ENCODE measurements around the gene IGF1R.

The IGF1R gene

GRCh38 chr15:98649472-98650416 lies 1.4 kb downstream of the IGF1R start:
- Histone ChIP-seq H3K27me3 (ENCODE audit: control insufficient read depth, insufficient read depth, low read length) (peaks cover 24% of the 10 kb centered on the region), H3K4me1 (ENCODE audit: control insufficient read depth, insufficient read depth, low read length) (peaks cover 31% of the 10 kb centered on the region), H3K9me3 (replicated peaks; ENCODE audit: low read length) (no peaks in the 10 kb centered on the region), H3K4me2 (ENCODE audit: low read length) (peak overlapping the region; percentile 97), H3K36me3 (ENCODE audit: insufficient read depth, low read length) (no peaks in the 10 kb centered on the region), H3K9ac (ENCODE audit: low read depth, low read length) (peak overlapping the region; percentile 94), H3K4me3 (ENCODE audit: low read length) (peak overlapping the region; percentile 94)

DNA sequence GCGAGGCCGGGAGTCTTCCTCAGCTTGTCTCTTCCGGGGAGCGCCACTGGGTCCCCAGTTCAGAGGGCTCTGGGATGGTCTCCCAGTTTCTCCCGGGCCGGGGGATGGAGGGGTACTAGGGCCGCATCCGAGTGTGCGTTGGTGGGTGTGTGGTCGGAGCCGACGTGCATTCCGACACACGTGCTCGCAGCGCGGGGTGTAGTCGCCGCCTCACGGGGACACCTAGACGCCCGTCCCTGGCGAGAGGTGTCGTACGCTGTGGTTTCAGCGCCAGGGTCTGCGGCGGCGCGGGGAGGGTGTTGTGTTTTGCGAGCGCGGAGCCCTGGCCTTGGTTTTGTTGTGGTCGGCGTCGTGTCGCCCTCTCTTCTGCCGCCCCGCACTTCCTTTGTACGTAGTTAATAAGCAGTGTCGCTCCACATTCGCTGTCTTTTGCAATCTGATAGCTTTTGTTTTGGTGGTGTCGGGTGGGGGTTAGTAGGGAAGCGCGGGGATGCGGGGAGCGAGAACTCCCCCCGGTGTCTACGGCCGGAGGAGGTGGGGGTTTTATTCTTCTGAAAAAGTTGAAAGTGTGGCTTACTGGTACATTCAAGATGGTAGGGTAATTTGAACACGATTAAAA lies 2.2 kb downstream of the IGF1R start:
- Histone ChIP-seq H3K4me2 (ENCODE audit: low read length) (peak overlapping the region; percentile 97), H3K9ac (ENCODE audit: low read depth, low read length) (peak overlapping the region; percentile 94), H3K27me3 (ENCODE audit: control insufficient read depth, insufficient read depth, low read length) (peaks cover 16% of the 10 kb centered on the region), H3K36me3 (ENCODE audit: insufficient read depth, low read length) (no peaks in the 10 kb centered on the region), H3K9me3 (replicated peaks; ENCODE audit: low read length) (no peaks in the 10 kb centered on the region), H3K4me1 (ENCODE audit: control insufficient read depth, insufficient read depth, low read length) (peaks cover 31% of the 10 kb centered on the region), H3K4me3 (ENCODE audit: low read length) (peak overlapping the region; percentile 94)

GRCh38 chr15:98651036-98651481 lies 2.7 kb downstream of the IGF1R start:
- Histone ChIP-seq H3K4me3 (ENCODE audit: low read length) (peak overlapping the region; percentile 94), H3K36me3 (ENCODE audit: insufficient read depth, low read length) (no peaks in the 10 kb centered on the region), H3K27me3 (ENCODE audit: control insufficient read depth, insufficient read depth, low read length) (peaks cover 11% of the 10 kb centered on the region), H3K4me2 (ENCODE audit: low read length) (peak overlapping the region; percentile 97), H3K4me1 (ENCODE audit: control insufficient read depth, insufficient read depth, low read length) (peaks cover 31% of the 10 kb centered on the region), H3K9ac (ENCODE audit: low read depth, low read length) (peak overlapping the region; percentile 94), H3K9me3 (replicated peaks; ENCODE audit: low read length) (no peaks in the 10 kb centered on the region)

DNA sequence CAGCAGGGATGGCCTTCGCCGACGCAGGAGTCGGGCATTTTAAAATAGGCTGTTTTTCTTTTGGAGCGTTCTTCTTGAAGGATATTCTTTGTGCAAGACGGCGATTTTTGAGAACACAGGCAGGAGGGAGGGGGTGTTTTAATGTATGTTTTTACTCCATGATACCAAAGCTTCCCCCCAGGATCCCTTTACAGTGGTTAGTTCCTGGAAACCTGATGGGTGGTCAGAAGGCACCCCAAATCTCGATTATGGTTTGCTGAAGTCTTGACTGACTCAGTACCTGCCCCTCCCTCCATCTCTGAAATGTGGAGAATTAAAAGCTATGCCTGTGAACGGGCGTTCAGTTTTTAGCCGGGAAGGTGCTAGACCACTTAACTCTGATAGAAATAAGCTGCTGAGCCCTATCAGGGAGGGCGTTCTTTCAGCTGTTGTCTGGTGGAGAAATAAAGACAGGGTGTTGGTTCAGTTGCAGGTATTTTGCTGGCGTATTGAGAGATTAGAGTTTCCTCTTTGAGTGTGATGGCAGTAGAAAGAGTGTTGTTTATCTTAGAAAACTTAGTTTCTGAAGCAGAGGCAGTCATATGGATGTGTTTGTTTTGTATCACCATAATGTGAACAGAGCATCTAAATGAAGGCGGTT lies 3.4 kb downstream of the IGF1R start:
- Histone ChIP-seq H3K4me3 (ENCODE audit: low read length) (peak overlapping the region; percentile 94), H3K4me2 (ENCODE audit: low read length) (peak overlapping the region; percentile 97), H3K4me1 (ENCODE audit: control insufficient read depth, insufficient read depth, low read length) (peaks cover 31% of the 10 kb centered on the region), H3K27me3 (ENCODE audit: control insufficient read depth, insufficient read depth, low read length) (peaks cover 5% of the 10 kb centered on the region), H3K36me3 (ENCODE audit: insufficient read depth, low read length) (no peaks in the 10 kb centered on the region), H3K9me3 (replicated peaks; ENCODE audit: low read length) (no peaks in the 10 kb centered on the region), H3K9ac (ENCODE audit: low read depth, low read length) (peak overlapping the region; percentile 94)

- Histone ChIP-seq H3K27me3 (ENCODE audit: control insufficient read depth, insufficient read depth, low read length) (no peaks in the 10 kb centered on the region), H3K9ac (ENCODE audit: low read depth, low read length) (no peak overlapping the region), H3K4me3 (ENCODE audit: low read length) (no peak overlapping the region), H3K36me3 (ENCODE audit: insufficient read depth, low read length) (no peaks in the 10 kb centered on the region), H3K9me3 (replicated peaks; ENCODE audit: low read length) (no peaks in the 10 kb centered on the region), H3K4me1 (ENCODE audit: control insufficient read depth, insufficient read depth, low read length) (peaks cover 36% of the 10 kb centered on the region), H3K4me2 (ENCODE audit: low read length) (peak overlapping the region; percentile 33)
Measured at GRCh38 chr15:98653686-98654085, 5.3 kb downstream of the IGF1R start.

DNA sequence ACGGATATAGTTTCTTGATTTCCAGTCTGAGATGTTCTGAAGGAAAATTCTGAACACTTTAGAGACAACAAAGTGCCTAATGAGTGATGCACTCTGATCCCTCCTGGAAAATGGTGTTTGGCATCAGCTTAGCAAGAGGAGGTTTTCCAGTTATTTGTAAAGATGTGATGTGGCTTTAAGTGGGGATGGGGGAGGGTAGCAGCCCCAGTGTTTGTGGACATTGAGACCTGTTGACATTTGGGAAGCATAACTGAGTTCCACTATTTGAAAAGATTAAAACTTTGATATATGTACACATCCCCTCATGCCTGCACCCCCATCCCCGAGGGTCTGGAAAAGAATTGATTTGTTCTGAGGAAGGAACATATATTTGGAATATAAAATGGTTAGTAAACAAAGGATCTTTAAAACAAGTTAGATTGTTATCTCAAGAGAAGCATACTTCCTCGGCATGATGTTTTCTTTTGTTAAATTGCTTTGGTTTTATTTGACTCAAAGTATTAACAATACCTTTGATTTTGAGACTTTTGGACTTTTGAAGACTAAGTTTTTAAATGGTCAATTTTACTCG lies 6.5 kb downstream of the IGF1R start:
- peaks cover 36% of the 10 kb centered on the region for H3K4me1 ChIP-seq (ENCODE audit: control insufficient read depth, insufficient read depth, low read length)
- no peaks in the 10 kb centered on the region for H3K27me3 ChIP-seq (ENCODE audit: control insufficient read depth, insufficient read depth, low read length)
- no peaks in the 10 kb centered on the region for H3K9me3 ChIP-seq (replicated peaks; ENCODE audit: low read length)
- no peaks in the 10 kb centered on the region for H3K36me3 ChIP-seq (ENCODE audit: insufficient read depth, low read length)
- no peak overlapping the region for H3K9ac ChIP-seq (ENCODE audit: low read depth, low read length)
- no peak overlapping the region for H3K4me3 ChIP-seq (ENCODE audit: low read length)
- H3K4me2 ChIP-seq (ENCODE audit: low read length) = no peak overlapping the region

- Histone ChIP-seq H3K36me3 (ENCODE audit: insufficient read depth, low read length) (peaks cover under 1% of the 10 kb centered on the region), H3K4me1 (ENCODE audit: control insufficient read depth, insufficient read depth, low read length) (peaks cover 36% of the 10 kb centered on the region), H3K27me3 (ENCODE audit: control insufficient read depth, insufficient read depth, low read length) (no peaks in the 10 kb centered on the region), H3K4me3 (ENCODE audit: low read length) (no peak overlapping the region), H3K9me3 (replicated peaks; ENCODE audit: low read length) (no peaks in the 10 kb centered on the region), H3K9ac (ENCODE audit: low read depth, low read length) (no peak overlapping the region), H3K4me2 (ENCODE audit: low read length) (no peak overlapping the region)
Measured at GRCh38 chr15:98655732-98656131, 7.4 kb downstream of the IGF1R start.

DNA sequence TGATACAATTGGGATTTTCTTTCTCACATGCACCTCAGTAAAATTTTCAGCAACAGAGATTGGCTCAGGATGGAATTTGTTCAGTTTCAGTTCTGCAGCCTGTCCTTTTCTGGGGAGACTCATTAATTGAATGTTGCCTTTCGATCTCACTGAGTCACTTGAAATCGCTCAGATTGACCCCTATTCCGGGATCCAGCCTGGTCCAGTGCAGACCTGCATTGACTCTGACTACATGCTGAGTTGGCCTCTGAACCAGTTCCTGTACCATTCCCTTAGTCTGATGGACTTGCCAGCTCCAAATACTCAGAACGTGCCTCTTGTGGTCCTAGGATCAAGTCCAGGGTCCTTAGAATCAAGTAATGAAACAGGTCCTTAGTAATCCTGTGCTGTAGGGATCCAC lies 9.4 kb downstream of the IGF1R start:
- Histone ChIP-seq H3K4me3 (ENCODE audit: low read length) (no peak overlapping the region), H3K9ac (ENCODE audit: low read depth, low read length) (no peak overlapping the region), H3K4me1 (ENCODE audit: control insufficient read depth, insufficient read depth, low read length) (peaks cover 22% of the 10 kb centered on the region), H3K4me2 (ENCODE audit: low read length) (no peak overlapping the region), H3K36me3 (ENCODE audit: insufficient read depth, low read length) (peaks cover 3% of the 10 kb centered on the region), H3K27me3 (ENCODE audit: control insufficient read depth, insufficient read depth, low read length) (no peaks in the 10 kb centered on the region), H3K9me3 (replicated peaks; ENCODE audit: low read length) (no peaks in the 10 kb centered on the region)

GRCh38 chr15:98658831-98659699 lies 10.7 kb downstream of the IGF1R start:
- Histone ChIP-seq H3K9me3 (replicated peaks; ENCODE audit: low read length) (no peaks in the 10 kb centered on the region), H3K4me1 (ENCODE audit: control insufficient read depth, insufficient read depth, low read length) (peaks cover 9% of the 10 kb centered on the region), H3K9ac (ENCODE audit: low read depth, low read length) (no peak overlapping the region), H3K27me3 (ENCODE audit: control insufficient read depth, insufficient read depth, low read length) (no peaks in the 10 kb centered on the region), H3K4me3 (ENCODE audit: low read length) (no peak overlapping the region), H3K4me2 (ENCODE audit: low read length) (no peak overlapping the region), H3K36me3 (ENCODE audit: insufficient read depth, low read length) (peaks cover 3% of the 10 kb centered on the region)

- Histone ChIP-seq H3K27me3 (ENCODE audit: control insufficient read depth, insufficient read depth, low read length) (no peaks in the 10 kb centered on the region), H3K9me3 (replicated peaks; ENCODE audit: low read length) (no peaks in the 10 kb centered on the region), H3K4me3 (ENCODE audit: low read length) (no peak overlapping the region), H3K36me3 (ENCODE audit: insufficient read depth, low read length) (peaks cover 3% of the 10 kb centered on the region), H3K4me1 (ENCODE audit: control insufficient read depth, insufficient read depth, low read length) (peaks cover 9% of the 10 kb centered on the region), H3K9ac (ENCODE audit: low read depth, low read length) (no peak overlapping the region), H3K4me2 (ENCODE audit: low read length) (no peak overlapping the region)
Measured at GRCh38 chr15:98660055-98660454, 11.7 kb downstream of the IGF1R start.

All from skeletal muscle satellite cell (primary cell).